Measurements from ENCODE around the gene RNASEH2B.

Gene RNASEH2B

DNA sequence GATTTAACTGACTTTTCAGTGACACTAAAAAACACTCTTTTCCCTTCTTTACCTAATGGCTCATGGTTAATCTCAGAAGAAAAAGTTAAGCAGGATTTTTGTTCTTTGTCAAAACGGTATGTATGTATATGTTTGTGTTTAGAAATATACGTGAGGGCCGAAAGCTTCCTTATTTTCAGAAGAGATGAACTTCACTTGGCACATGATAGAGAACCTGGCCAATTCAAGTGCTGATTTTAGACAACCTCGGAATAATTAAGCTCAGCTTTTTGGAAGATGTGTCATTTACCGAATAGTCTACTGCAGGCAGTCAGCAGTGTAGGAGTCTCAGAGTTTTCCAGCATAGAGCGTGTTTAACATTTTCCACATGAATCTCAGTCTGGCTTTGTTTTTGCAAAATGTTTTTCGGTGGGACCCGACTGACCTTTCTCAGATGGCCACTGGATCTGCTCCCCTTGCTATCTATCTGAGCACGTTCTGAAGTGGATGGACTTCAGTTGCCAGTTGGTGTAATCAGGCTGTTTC lies 4.6 kb downstream of the RNASEH2B start:
- H3K79me2 ChIP-seq (ENCODE audit: insufficient read depth, low read length), result peaks cover 98% of the 10 kb centered on the region
- ATAC-seq (ENCODE audit: insufficient read depth, low read depth), result no peak
- DNase-seq, result no peak
- peak overlapping the region; percentile 99 for H3K27ac ChIP-seq (ENCODE audit: low read length)
- H3K36me3 ChIP-seq (ENCODE audit: insufficient read depth, low read length), result peaks cover 51% of the 10 kb centered on the region
- H3K9me3 ChIP-seq (ENCODE audit: insufficient read depth, low read length, severe bottlenecking), result peaks cover 7% of the 10 kb centered on the region
- H3K9ac ChIP-seq (ENCODE audit: low read depth, low read length), result peak overlapping the region; percentile 82
- H2AFZ ChIP-seq (ENCODE audit: low read depth, low read length), result no peak overlapping the region
- peaks cover 32% of the 10 kb centered on the region for H4K20me1 ChIP-seq (ENCODE audit: insufficient read depth, low read length)
- H3K4me1 ChIP-seq (ENCODE audit: insufficient read depth, low read length), result peaks cover 62% of the 10 kb centered on the region
- peak overlapping the region; percentile 61 for H3K4me2 ChIP-seq (ENCODE audit: insufficient read depth, low read length)
- no peaks in the 10 kb centered on the region for H3K27me3 ChIP-seq (ENCODE audit: insufficient read depth, low read length, poor library complexity)
- TF ChIP-seq EZH2 (IDR thresholded peaks at IDR 0.05; ENCODE audit: borderline replicate concordance, low read depth, low read length, severe bottlenecking), result no peak
- TF ChIP-seq, protein P1, sequence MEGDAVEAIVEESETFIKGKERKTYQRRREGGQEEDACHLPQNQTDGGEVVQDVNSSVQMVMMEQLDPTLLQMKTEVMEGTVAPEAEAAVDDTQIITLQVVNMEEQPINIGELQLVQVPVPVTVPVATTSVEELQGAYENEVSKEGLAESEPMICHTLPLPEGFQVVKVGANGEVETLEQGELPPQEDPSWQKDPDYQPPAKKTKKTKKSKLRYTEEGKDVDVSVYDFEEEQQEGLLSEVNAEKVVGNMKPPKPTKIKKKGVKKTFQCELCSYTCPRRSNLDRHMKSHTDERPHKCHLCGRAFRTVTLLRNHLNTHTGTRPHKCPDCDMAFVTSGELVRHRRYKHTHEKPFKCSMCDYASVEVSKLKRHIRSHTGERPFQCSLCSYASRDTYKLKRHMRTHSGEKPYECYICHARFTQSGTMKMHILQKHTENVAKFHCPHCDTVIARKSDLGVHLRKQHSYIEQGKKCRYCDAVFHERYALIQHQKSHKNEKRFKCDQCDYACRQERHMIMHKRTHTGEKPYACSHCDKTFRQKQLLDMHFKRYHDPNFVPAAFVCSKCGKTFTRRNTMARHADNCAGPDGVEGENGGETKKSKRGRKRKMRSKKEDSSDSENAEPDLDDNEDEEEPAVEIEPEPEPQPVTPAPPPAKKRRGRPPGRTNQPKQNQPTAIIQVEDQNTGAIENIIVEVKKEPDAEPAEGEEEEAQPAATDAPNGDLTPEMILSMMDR (IDR thresholded peaks at IDR 0.05; ENCODE audit: borderline replicate concordance, extremely low read depth, low read length, poor library complexity, severe bottlenecking), result no peak
- peak overlapping the region in 1 of 2 experiments; percentile 40; a peak in 2 of 4 replicates for H3K4me3 ChIP-seq (ENCODE audit: low read depth in 1 of 2, low read length in 2 of 2)

DNA sequence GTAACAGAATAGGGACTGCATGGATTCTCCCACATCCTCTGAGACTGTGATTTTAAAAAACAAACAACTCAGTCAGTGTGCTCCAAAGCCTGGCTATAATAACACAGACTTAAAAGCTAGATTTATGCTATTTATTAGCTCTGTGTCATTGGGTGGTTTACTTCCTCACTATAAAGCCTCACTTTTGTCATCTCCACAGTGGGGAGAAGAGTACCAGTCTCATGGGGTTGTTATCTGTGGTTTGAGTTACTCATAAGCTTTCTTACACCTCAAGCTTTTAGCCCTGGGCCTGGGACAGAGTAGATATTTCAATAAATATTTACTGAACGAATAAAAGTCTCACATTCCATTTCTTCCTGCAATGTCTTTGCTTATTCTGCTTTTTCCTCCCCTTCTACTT lies 5.3 kb downstream of the RNASEH2B start:
- Histone ChIP-seq H3K79me2 (ENCODE audit: insufficient read depth, low read length) (peaks cover 98% of the 10 kb centered on the region), H3K4me2 (ENCODE audit: insufficient read depth, low read length) (peak overlapping the region; percentile 61), H3K27ac (ENCODE audit: low read length) (peak overlapping the region; percentile 99), H3K9me3 (ENCODE audit: insufficient read depth, low read length, severe bottlenecking) (peaks cover 13% of the 10 kb centered on the region), H4K20me1 (ENCODE audit: insufficient read depth, low read length) (peaks cover 33% of the 10 kb centered on the region), H3K4me1 (ENCODE audit: insufficient read depth, low read length) (peaks cover 59% of the 10 kb centered on the region), H3K4me3 (ENCODE audit: low read depth in 1 of 2, low read length in 2 of 2) (peak overlapping the region in 1 of 2 experiments; percentile 40; a peak in 2 of 4 replicates), H3K36me3 (ENCODE audit: insufficient read depth, low read length) (peaks cover 57% of the 10 kb centered on the region), H3K9ac (ENCODE audit: low read depth, low read length) (peak overlapping the region; percentile 82), H2AFZ (ENCODE audit: low read depth, low read length) (no peak overlapping the region), H3K27me3 (ENCODE audit: insufficient read depth, low read length, poor library complexity) (no peaks in the 10 kb centered on the region)
- no peak for DNase-seq
- no peak for TF ChIP-seq EZH2 (IDR thresholded peaks at IDR 0.05; ENCODE audit: borderline replicate concordance, low read depth, low read length, severe bottlenecking)
- TF ChIP-seq, protein P1 (IDR thresholded peaks at IDR 0.05; ENCODE audit: borderline replicate concordance, extremely low read depth, low read length, poor library complexity, severe bottlenecking), result no peak
- peak; percentile 42 for ATAC-seq (ENCODE audit: insufficient read depth, low read depth)

DNA sequence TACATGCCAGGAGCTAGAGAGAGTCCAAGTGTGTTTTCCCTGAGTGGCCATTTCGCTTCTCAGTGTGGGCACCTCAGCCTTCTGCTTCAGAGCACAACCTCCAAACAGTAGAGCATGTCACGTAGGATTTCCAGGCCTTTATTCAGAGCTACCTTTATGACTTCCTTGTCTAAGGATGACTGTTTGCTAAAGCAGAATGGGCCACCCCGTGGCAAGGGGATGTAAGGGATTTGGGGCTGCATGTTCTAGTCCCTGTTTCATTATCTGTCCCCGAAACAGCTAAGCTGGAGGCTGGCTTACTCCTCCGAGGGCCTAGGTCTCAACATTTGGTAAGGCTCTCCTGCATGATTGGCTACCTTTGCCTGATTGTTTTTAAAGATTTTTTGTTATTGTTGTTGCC lies 6.0 kb downstream of the RNASEH2B start:
- Histone ChIP-seq H4K20me1 (ENCODE audit: insufficient read depth, low read length) (peaks cover 33% of the 10 kb centered on the region), H3K79me2 (ENCODE audit: insufficient read depth, low read length) (peaks cover 98% of the 10 kb centered on the region), H3K4me3 (ENCODE audit: low read depth in 1 of 2, low read length in 2 of 2) (peak overlapping the region in 1 of 2 experiments; percentile 40; a peak in 2 of 4 replicates), H3K9me3 (ENCODE audit: insufficient read depth, low read length, severe bottlenecking) (peaks cover 18% of the 10 kb centered on the region), H3K9ac (ENCODE audit: low read depth, low read length) (peak overlapping the region; percentile 82), H3K27me3 (ENCODE audit: insufficient read depth, low read length, poor library complexity) (no peaks in the 10 kb centered on the region), H3K36me3 (ENCODE audit: insufficient read depth, low read length) (peaks cover 57% of the 10 kb centered on the region), H3K4me1 (ENCODE audit: insufficient read depth, low read length) (peaks cover 59% of the 10 kb centered on the region), H2AFZ (ENCODE audit: low read depth, low read length) (no peak overlapping the region), H3K27ac (ENCODE audit: low read length) (peak overlapping the region; percentile 99), H3K4me2 (ENCODE audit: insufficient read depth, low read length) (peak overlapping the region; percentile 61)
- peak; percentile 63 for DNase-seq
- no peak for ATAC-seq (ENCODE audit: insufficient read depth, low read depth)
- TF ChIP-seq, protein P1 (IDR thresholded peaks at IDR 0.05; ENCODE audit: borderline replicate concordance, extremely low read depth, low read length, poor library complexity, severe bottlenecking), result peak; percentile 55
- TF ChIP-seq EZH2 (IDR thresholded peaks at IDR 0.05; ENCODE audit: borderline replicate concordance, low read depth, low read length, severe bottlenecking), result no peak

Data from DND-41 (cell line).